Astrocyte of the spinal cord (primary cell): ENCODE measurements around the gene AKAP6.
A peak's percentile ranks its signal among the peaks of the same experiment; 100 is the strongest.

Experiments
- DNase-seq: peaks from one replicate; pipeline ENCODE4 v3.0.0; 2011; ENCODE audit warnings: low read depth, low spot score
- H3K4me3 ChIP-seq: 2 replicates; pipeline ENCODE4 v1.5.1; 2011; ENCODE audit warnings: low read depth, mild to moderate bottlenecking, low read length, moderate library complexity
- CTCF ChIP-seq: IDR thresholded peaks from 2 replicates; pipeline ENCODE4 v1.5.1; 2012; ENCODE audit warnings: low read depth, mild to moderate bottlenecking, low read length, inconsistent platforms
- in situ Hi-C: cut with HindIII; loops from 2 replicates; pipeline ENCODE4 v1.10.0; 2017; ENCODE audit warnings: low sequenced_read_pairs

AKAP6 gene

GRCh38 chr14:32304296-32304695, 24.8 kb upstream of the AKAP6 start:
- in situ Hi-C loops: no loop called here
- H3K4me3 ChIP-seq: no peak overlapping the region
- no peak for TF ChIP-seq CTCF
- no peak for DNase-seq

- in situ Hi-C loops: no loop called here
Measured at GRCh38 chr14:32306549-32306948, 22.5 kb upstream of the AKAP6 start.

GRCh38 chr14:32307881-32308582, 21.1 kb upstream of the AKAP6 start:
- DNase-seq: peak; percentile 37
- in situ Hi-C loops: no loop called here
- no peak overlapping the region for H3K4me3 ChIP-seq
- TF ChIP-seq CTCF: no peak

More at GRCh38 chr14:32306549-32306948, 22.5 kb upstream of the AKAP6 start:
- no peak overlapping the region for H3K4me3 ChIP-seq
- no peak for DNase-seq
- TF ChIP-seq CTCF: no peak

GRCh38 chr14:32310876-32311275, 18.2 kb upstream of the AKAP6 start:
- DNase-seq: no peak
- H3K4me3 ChIP-seq: no peak overlapping the region
- in situ Hi-C loops: no loop called here
- TF ChIP-seq CTCF: no peak

GRCh38 chr14:32311294-32312009, 17.6 kb upstream of the AKAP6 start:
- in situ Hi-C loops: no loop called here
- H3K4me3 ChIP-seq: no peak overlapping the region
- no peak for DNase-seq
- TF ChIP-seq CTCF: no peak

GRCh38 chr14:32312010-32312331, 17.1 kb upstream of the AKAP6 start:
- H3K4me3 ChIP-seq: no peak overlapping the region
- TF ChIP-seq CTCF: no peak
- no peak for DNase-seq
- in situ Hi-C loops: no loop called here
